CD8-positive, alpha-beta memory T cell (primary cell): Measurements from ENCODE around the gene HIGD1A. TPM values are rescaled to one million over a fixed set of nuclear protein-coding genes. Genes with fewer than 3 reads are reported as not detected.

ENCODE experiments used
- CTCF ChIA-PET: fragments of 350-600 bp; sonication (Branson Sonifier 250); formaldehyde crosslinking; loops from one replicate; lab custom pipeline; 2021; ENCODE audit warnings: antibody characterized with exemption; lab: Charles Lee
- POLR2A ChIA-PET: fragments of 350-600 bp; sonication (Branson Sonifier 250); formaldehyde crosslinking; loops from one replicate; lab custom pipeline; 2021; ENCODE audit warnings: antibody characterized with exemption; lab: Charles Lee
- DNase-seq, 5 donors: peaks; one replicate each; pipeline versions ENCODE4 v3.0.0 to v3.0.0-alpha.2; 2020 to 2022; ENCODE audit warnings: mixed read lengths in 1 of 5
- H3K27ac ChIP-seq: one replicate; pipeline ENCODE4 v1.7.0; 2013; ENCODE audit warnings: low read depth, mild to moderate bottlenecking, low read length, moderate library complexity
- H3K27me3 ChIP-seq: 2 replicates; pipeline ENCODE4 v1.7.0; 2013; ENCODE audit warnings: low read length, mild to moderate bottlenecking; ENCODE audit not compliant: insufficient read depth, poor library complexity, severe bottlenecking
- H3K36me3 ChIP-seq: 2 replicates; pipeline ENCODE4 v1.7.0; 2013; ENCODE audit warnings: mild to moderate bottlenecking, low read length, moderate library complexity; ENCODE audit not compliant: insufficient read depth
- H3K4me1 ChIP-seq: 2 replicates; pipeline ENCODE4 v1.7.0; 2013; ENCODE audit warnings: mild to moderate bottlenecking, low read length, moderate library complexity; ENCODE audit not compliant: insufficient read depth
- H3K4me3 ChIP-seq: 2 replicates; pipeline ENCODE4 v1.7.0; 2013; ENCODE audit warnings: mild to moderate bottlenecking, low read length
- H3K9me3 ChIP-seq: 2 replicates; pipeline ENCODE4 v1.7.0; 2013; ENCODE audit warnings: mild to moderate bottlenecking, low read length
- H3K27ac Mint-ChIP-seq, 8 donors: one replicate each; pipeline ENCODE4 v1.8.0; 2020 to 2021; ENCODE audit warnings: mixed read lengths in 8 of 8, mild to moderate bottlenecking in 6 of 8, inconsistent platforms in 3 of 8, moderate library complexity in 3 of 8
- H3K27me3 Mint-ChIP-seq, 2 donors: one replicate each; pipeline ENCODE4 v1.8.0; 2020 to 2021; ENCODE audit warnings: mixed read lengths in 2 of 2, mild to moderate bottlenecking in 1 of 2, moderate library complexity in 1 of 2
- H3K36me3 Mint-ChIP-seq, 3 donors: one replicate each; pipeline ENCODE4 v1.8.0; 2020 to 2021; ENCODE audit warnings: mixed read lengths in 3 of 3, inconsistent platforms in 1 of 3, mild to moderate bottlenecking in 1 of 3
- H3K4me1 Mint-ChIP-seq, 3 donors: one replicate each; pipeline ENCODE4 v1.8.0; 2020 to 2021; ENCODE audit warnings: mixed read lengths in 3 of 3, inconsistent platforms in 1 of 3, mild to moderate bottlenecking in 1 of 3
- H3K4me3 Mint-ChIP-seq, 7 donors: one replicate each; pipeline ENCODE4 v1.8.0; 2020 to 2021; ENCODE audit warnings: mixed read lengths in 7 of 7, mild to moderate bottlenecking in 6 of 7, moderate library complexity in 4 of 7, inconsistent platforms in 2 of 7
- H3K9me3 Mint-ChIP-seq, 5 donors: one replicate each; pipeline ENCODE4 v1.8.0; 2020 to 2022; ENCODE audit warnings: mixed read lengths in 5 of 5, mild to moderate bottlenecking in 3 of 5, moderate library complexity in 2 of 5, inconsistent platforms in 1 of 5
- polyA plus RNA-seq: library from polyadenylated mRNA; unstranded; fragments of 300-500 nt; fragmentation: Illumina TruSeq; gene quantifications from one replicate; pipeline ENCODE4 v1.2.3, GENCODE V29; 2021
- total RNA-seq, 2 experiments: library from RNA; stranded (reverse); gene quantifications; one replicate each; pipeline ENCODE4 v1.2.3, GENCODE V29; 2021

Gene HIGD1A
- total and polyA plus RNA-seq, 3 experiments from 2014 or later, result 89.3 to 101 (median 93.2) TPM

DNA sequence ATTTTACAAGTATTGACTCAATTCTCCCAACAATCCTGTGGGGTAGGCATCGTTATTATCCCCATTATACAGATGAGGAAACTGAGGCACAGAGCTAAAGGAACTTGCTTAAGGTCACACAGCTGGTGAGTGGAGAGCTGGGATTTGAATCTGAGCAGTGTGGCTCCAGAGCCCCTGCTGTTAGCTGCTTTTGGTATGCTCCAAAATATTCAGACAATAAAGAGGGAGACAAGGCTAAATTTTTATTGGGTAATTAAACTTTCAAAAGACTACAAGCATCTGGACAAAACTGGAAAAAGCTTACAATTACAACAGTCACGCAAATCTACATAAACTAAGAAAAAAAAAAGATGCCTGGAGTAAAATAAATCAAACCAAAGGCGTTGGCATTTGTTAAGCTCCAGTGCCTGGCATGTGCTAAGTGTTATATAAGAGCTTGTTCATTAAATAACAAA is 59.0 kb downstream of the HIGD1A start:
- ChIA-PET POLR2A (no interaction called here), CTCF (interaction anchor here (0.7 to 2.9 kb wide), 6 partner anchors 59 to 251 kb away, joined by 3 to 9 read pairs (median 3); partner anchors contain the start of genes HIGD1A and VIPR1)
- Mint-ChIP-seq H3K36me3 (no peaks in the 10 kb centered on the region), H3K4me3 (no peak overlapping the region), H3K27me3 (peaks cover 0 to 2% of the 10 kb centered on the region in 2 donors), H3K27ac (no peak overlapping the region), H3K4me1 (peaks cover 15 to 18% (median 15%) of the 10 kb centered on the region in 3 donors), H3K9me3 (no peaks in the 10 kb centered on the region)
- Histone ChIP-seq H3K27me3 (no peaks in the 10 kb centered on the region), H3K4me1 (peaks cover 25% of the 10 kb centered on the region), H3K27ac (no peak overlapping the region), H3K4me3 (no peak overlapping the region), H3K36me3 (no peaks in the 10 kb centered on the region), H3K9me3 (no peaks in the 10 kb centered on the region)
- no peak for DNase-seq

DNA sequence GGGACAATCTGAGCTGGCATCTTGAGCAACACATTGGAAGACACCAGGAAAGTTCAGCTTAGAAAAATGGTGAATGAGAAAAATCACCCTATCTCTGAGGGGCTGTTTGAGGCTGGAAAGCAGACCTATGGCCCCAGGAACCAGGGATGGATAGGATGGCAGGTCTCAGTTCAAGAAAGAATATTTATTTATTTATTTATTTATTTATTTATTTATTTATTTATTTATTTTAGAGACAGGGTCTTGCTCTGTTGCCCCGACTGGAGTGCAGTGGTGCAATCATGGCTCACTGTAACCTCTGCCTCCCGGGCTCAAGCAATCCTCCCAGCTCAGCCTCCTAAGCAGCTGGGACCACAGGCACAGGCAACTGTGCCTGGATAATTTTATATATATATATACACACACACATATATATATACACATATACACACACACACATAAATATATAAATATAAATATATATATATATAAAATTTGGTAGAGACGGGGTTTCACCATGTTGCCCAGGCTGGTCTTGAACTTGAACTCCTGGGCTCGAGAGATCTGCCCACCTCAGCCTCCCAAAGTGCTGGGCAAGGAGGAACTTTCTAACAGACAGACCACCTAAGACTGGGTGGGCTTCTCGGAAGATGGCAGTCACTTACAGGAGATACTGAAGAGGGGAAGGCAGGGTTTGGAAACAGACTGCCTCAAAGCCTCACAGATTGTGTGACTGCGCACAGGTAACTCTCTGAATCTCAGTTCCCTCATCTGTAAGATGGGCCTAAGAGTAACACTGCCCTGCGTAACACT is 60.9 kb downstream of the HIGD1A start:
- peaks cover 24% of the 10 kb centered on the region for H3K4me1 ChIP-seq
- H3K9me3 Mint-ChIP-seq, result no peaks in the 10 kb centered on the region
- no peak overlapping the region for H3K27ac ChIP-seq
- H3K36me3 Mint-ChIP-seq, result no peaks in the 10 kb centered on the region
- ChIA-PET CTCF (interaction anchor here (1.0 to 2.9 kb wide), 4 partner anchors 8 to 241 kb away, joined by 3 to 9 read pairs (median 3); partner anchors contain the start of gene VIPR1), POLR2A (no interaction called here)
- no peak overlapping the region for H3K4me3 Mint-ChIP-seq
- H3K36me3 ChIP-seq, result no peaks in the 10 kb centered on the region
- peaks cover 0 to 5% of the 10 kb centered on the region in 2 donors for H3K27me3 Mint-ChIP-seq
- no peaks in the 10 kb centered on the region for H3K9me3 ChIP-seq
- H3K27ac Mint-ChIP-seq, result peak overlapping the region in 1 of 8 donors; percentile 23
- peaks cover 13 to 16% (median 13%) of the 10 kb centered on the region in 3 donors for H3K4me1 Mint-ChIP-seq
- H3K27me3 ChIP-seq, result no peaks in the 10 kb centered on the region
- no peak overlapping the region for H3K4me3 ChIP-seq
- no peak for DNase-seq

DNA sequence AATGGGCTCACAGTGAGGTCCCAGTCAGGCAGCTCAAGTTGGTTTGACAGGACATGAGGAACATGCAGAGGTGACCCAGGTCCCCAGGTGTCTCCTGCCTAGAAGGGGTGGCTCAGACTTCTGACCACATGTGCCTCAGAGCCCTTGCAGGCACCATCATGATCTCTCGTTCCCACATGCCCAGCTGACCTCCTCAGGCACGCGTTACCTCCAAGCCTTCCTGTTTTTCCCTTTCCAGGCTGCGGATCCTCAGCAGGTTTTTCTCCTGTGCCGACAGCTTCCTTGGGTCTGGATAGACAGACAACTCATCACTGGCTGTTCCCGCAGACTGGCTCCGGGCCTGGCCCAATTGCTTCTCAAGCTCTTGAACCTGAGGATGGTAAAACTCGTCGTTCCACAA is 61.6 kb downstream of the HIGD1A start:
- peaks cover 6 to 9% (median 6%) of the 10 kb centered on the region in 3 donors for H3K4me1 Mint-ChIP-seq
- no peak overlapping the region for H3K4me3 Mint-ChIP-seq
- H3K27me3 Mint-ChIP-seq, result peaks cover 0 to 5% of the 10 kb centered on the region in 2 donors
- DNase-seq, result no peak
- H3K27ac Mint-ChIP-seq, result peak overlapping the region in 1 of 8 donors; percentile 91
- H3K4me3 ChIP-seq, result no peak overlapping the region
- no peaks in the 10 kb centered on the region for H3K36me3 ChIP-seq
- peaks cover 17% of the 10 kb centered on the region for H3K4me1 ChIP-seq
- H3K9me3 Mint-ChIP-seq, result no peaks in the 10 kb centered on the region
- H3K36me3 Mint-ChIP-seq, result no peaks in the 10 kb centered on the region
- H3K9me3 ChIP-seq, result no peaks in the 10 kb centered on the region
- ChIA-PET CTCF (no interaction called here), POLR2A (no interaction called here)
- H3K27ac ChIP-seq, result no peak overlapping the region
- H3K27me3 ChIP-seq, result no peaks in the 10 kb centered on the region

DNA sequence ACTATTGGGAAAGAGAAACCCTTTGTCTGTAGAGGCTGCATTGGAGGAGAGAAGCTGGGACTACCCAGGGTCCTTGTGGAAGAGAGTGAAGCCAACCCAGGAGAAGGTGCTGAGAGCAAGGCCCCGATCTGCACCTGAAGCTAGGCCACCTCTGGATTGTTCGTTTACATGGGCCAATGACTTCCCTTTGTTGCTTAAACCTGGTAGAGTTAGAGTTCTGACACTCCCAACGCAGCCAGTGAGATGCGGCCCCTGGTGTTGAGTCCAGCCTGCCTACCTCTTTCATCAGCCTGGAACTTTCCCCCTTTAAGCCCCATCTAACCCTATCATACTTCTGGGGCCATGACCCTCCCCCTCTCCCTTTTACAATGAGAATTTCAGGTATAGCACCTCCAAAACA is 62.0 kb downstream of the HIGD1A start:
- ChIA-PET CTCF (no interaction called here), POLR2A (no interaction called here)
- no peaks in the 10 kb centered on the region for H3K9me3 ChIP-seq
- peaks cover 0 to 5% of the 10 kb centered on the region in 2 donors for H3K27me3 Mint-ChIP-seq
- H3K36me3 Mint-ChIP-seq, result no peaks in the 10 kb centered on the region
- H3K4me1 ChIP-seq, result peaks cover 12% of the 10 kb centered on the region
- no peak overlapping the region for H3K4me3 ChIP-seq
- no peak overlapping the region for H3K27ac ChIP-seq
- peaks cover 2 to 4% (median 2%) of the 10 kb centered on the region in 3 donors for H3K4me1 Mint-ChIP-seq
- no peaks in the 10 kb centered on the region for H3K9me3 Mint-ChIP-seq
- peak overlapping the region in 1 of 8 donors; percentile 60 for H3K27ac Mint-ChIP-seq
- no peak for DNase-seq
- no peaks in the 10 kb centered on the region for H3K36me3 ChIP-seq
- no peak overlapping the region for H3K4me3 Mint-ChIP-seq
- no peaks in the 10 kb centered on the region for H3K27me3 ChIP-seq

DNA sequence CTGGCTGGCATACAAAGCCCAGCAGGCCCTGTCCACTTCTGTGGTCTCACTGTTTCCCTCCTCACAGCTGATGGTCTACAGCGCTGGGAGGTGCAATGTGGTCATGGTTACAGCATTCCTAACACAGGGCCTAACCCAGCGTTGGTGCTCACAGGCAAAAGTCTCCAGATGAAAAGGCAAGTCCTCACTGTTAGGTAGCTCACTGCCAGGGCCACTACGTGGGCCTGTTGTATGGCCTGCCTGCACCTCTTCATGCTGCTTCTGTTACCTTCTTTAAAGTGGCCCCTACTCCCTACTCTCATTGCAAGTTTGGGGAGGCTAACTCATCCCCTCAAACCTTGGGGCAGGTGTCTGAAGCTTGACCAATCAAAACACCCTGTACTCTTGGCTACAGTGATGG is 62.5 kb downstream of the HIGD1A start:
- Histone ChIP-seq H3K4me1 (peaks cover 8% of the 10 kb centered on the region), H3K36me3 (no peaks in the 10 kb centered on the region), H3K9me3 (no peaks in the 10 kb centered on the region), H3K4me3 (no peak overlapping the region), H3K27ac (no peak overlapping the region), H3K27me3 (no peaks in the 10 kb centered on the region)
- peaks cover 0 to 5% of the 10 kb centered on the region in 2 donors for H3K27me3 Mint-ChIP-seq
- H3K27ac Mint-ChIP-seq, result no peak overlapping the region
- H3K4me1 Mint-ChIP-seq, result peaks cover 0 to 3% (median 0%) of the 10 kb centered on the region in 3 donors
- H3K9me3 Mint-ChIP-seq, result no peaks in the 10 kb centered on the region
- POLR2A ChIA-PET, result no interaction called here
- H3K36me3 Mint-ChIP-seq, result no peaks in the 10 kb centered on the region
- no peak for DNase-seq
- CTCF ChIA-PET, result no interaction called here
- no peak overlapping the region for H3K4me3 Mint-ChIP-seq

DNA sequence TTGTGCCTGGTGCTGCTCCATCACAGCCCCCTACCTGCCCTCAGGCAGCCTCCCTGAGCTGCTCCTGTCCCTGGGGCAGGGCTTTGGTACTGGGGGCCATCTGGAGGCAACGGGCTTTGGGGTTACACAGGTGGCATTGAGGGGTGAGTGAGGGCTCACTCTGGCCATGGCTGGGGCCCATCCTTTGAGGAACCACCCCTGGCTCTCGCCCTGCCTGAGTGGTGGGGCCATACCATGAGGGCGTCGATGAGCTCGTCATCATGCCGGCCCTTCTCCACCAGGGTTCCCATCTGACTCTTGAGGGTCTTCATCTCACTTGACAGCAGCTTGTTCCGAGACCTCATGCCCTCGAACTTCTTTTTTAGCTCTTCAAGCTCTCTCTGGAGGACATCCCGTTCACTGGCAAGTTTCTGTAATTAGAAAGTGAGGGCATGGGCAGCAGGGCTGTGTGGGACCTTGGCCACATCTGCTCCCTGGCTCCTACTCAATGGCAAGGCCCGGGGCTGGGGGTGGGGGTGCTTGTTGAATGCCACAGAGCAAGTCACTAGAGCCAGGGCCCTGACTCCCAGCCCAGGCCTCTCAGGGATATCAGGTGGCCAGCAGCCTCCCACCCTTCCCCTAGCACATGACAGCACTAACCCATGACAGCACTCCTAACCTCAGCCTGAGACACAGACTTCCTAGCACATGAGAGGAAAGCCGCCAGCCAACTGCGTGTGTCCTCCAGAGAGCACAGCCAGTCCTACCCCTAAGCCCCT is 64.7 kb downstream of the HIGD1A start:
- no peak overlapping the region for H3K27ac ChIP-seq
- Mint-ChIP-seq H3K27me3 (peaks cover 0 to 5% of the 10 kb centered on the region in 2 donors), H3K4me3 (no peak overlapping the region), H3K9me3 (no peaks in the 10 kb centered on the region), H3K27ac (no peak overlapping the region), H3K4me1 (no peaks in the 10 kb centered on the region), H3K36me3 (no peaks in the 10 kb centered on the region)
- H3K36me3 ChIP-seq, result no peaks in the 10 kb centered on the region
- H3K4me1 ChIP-seq, result no peaks in the 10 kb centered on the region
- H3K27me3 ChIP-seq, result no peaks in the 10 kb centered on the region
- DNase-seq, result no peak
- H3K4me3 ChIP-seq, result no peak overlapping the region
- POLR2A ChIA-PET, result no interaction called here
- no peaks in the 10 kb centered on the region for H3K9me3 ChIP-seq
- CTCF ChIA-PET, result interaction anchor here (0.6 kb wide), 1 partner anchor 12 kb away, joined by 3 read pairs; no protein-coding TSS in a partner anchor

DNA sequence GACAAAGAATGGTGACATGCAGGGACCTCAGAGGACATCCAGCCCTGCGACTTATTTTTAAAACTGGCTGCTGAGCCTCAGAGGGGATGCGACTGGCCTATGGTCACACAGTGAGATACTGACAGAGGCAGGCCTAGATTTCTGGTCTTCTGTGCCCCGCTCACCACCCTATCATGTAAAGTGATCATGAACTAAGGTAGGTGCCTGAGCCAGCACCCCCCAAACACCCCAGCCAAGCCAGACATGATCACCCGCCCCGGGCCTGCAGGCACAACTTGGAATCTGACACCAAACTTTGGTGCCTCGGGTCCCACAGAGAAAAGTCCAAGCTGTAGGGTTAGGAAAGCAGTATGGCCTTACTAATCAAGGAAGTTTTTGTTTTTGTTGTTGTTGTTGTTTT is 67.8 kb downstream of the HIGD1A start:
- ChIA-PET POLR2A (no interaction called here), CTCF (no interaction called here)

DNA sequence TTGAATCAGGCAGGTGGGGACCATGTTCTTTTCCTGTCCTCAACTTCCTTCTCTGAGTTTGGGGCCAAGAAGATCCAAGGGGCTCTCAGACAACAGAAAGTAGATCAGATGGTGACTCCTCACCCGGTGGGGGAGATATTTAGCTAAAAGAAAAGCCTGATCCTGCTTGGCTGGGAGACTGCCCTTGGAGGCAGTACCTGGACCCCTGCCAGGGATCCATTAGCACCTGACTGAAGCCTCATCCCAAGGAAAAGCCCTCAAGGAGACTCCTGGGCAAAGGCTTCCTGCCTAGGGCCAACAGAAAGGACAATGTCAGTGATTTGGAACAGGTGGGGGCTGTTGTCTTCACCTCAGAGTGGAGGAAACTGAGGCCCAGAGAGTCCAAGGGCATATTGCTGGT is 68.2 kb downstream of the HIGD1A start:
- CTCF ChIA-PET, result no interaction called here
- H3K36me3 ChIP-seq, result no peaks in the 10 kb centered on the region
- no peak for DNase-seq
- H3K4me3 Mint-ChIP-seq, result no peak overlapping the region
- no peak overlapping the region for H3K4me3 ChIP-seq
- H3K4me1 Mint-ChIP-seq, result no peaks in the 10 kb centered on the region
- no peaks in the 10 kb centered on the region for H3K9me3 Mint-ChIP-seq
- no peaks in the 10 kb centered on the region for H3K9me3 ChIP-seq
- H3K27me3 Mint-ChIP-seq, result peaks cover 0 to 7% of the 10 kb centered on the region in 2 donors
- H3K27ac Mint-ChIP-seq, result no peak overlapping the region
- POLR2A ChIA-PET, result no interaction called here
- H3K36me3 Mint-ChIP-seq, result no peaks in the 10 kb centered on the region
- no peaks in the 10 kb centered on the region for H3K27me3 ChIP-seq
- H3K27ac ChIP-seq, result no peak overlapping the region
- H3K4me1 ChIP-seq, result no peaks in the 10 kb centered on the region

More for the DNA sequence above, 67.8 kb downstream of the HIGD1A start:
- Mint-ChIP-seq H3K27me3 (peaks cover 0 to 7% of the 10 kb centered on the region in 2 donors), H3K4me3 (no peak overlapping the region), H3K36me3 (no peaks in the 10 kb centered on the region), H3K9me3 (no peaks in the 10 kb centered on the region), H3K27ac (no peak overlapping the region), H3K4me1 (no peaks in the 10 kb centered on the region)
- Histone ChIP-seq H3K4me1 (no peaks in the 10 kb centered on the region), H3K27ac (no peak overlapping the region), H3K9me3 (no peaks in the 10 kb centered on the region), H3K4me3 (no peak overlapping the region), H3K27me3 (no peaks in the 10 kb centered on the region), H3K36me3 (no peaks in the 10 kb centered on the region)
- no peak for DNase-seq
